HG02840 (cell line): ENCODE results near the gene SETD6.
"Not testable (repeated sequence)": the region's sequence is repeated elsewhere in the genome, so short reads cannot be mapped to it uniquely, and the experiment has no call there.

Source experiments
- ATAC-seq: cut with Tn5 transposase; IDR thresholded peaks from one replicate; pipeline ENCODE4 v1.9.1; 2021; ENCODE audit warnings: mild to moderate bottlenecking, moderate library complexity, moderate number of reproducible peaks; ENCODE audit not compliant: unreplicated experiment, low FRiP score

SETD6 gene

GRCh38 chr16:58515125-58515870 is at the start of gene SETD6:
SETD6 (plus strand) TSS chr16:58515517; CDS start chr16:58515538, 21 bp downstream.
- peak; percentile 68 for ATAC-seq

GRCh38 chr16:58465817-58466216 is 49.5 kb upstream of the SETD6 start:
- no peak for ATAC-seq

- no peak for ATAC-seq
These were observed 48.9 kb upstream of the SETD6 start for GRCh38 chr16:58466396-58466795.

- no peak for ATAC-seq
These were observed 47.4 kb upstream of the SETD6 start for GRCh38 chr16:58467905-58468304.

GRCh38 chr16:58471209-58471975 is 43.9 kb upstream of the SETD6 start:
- ATAC-seq = no peak

- ATAC-seq = no peak
These were observed 43.1 kb upstream of the SETD6 start for GRCh38 chr16:58472266-58472665.

GRCh38 chr16:58472827-58473226 is 42.5 kb upstream of the SETD6 start:
- ATAC-seq = no peak

GRCh38 chr16:58474296-58474695 is 41.0 kb upstream of the SETD6 start:
- no peak for ATAC-seq

GRCh38 chr16:58475091-58475619 is 40.2 kb upstream of the SETD6 start:
- ATAC-seq = no peak

- ATAC-seq = no peak
These were observed 38.5 kb upstream of the SETD6 start for GRCh38 chr16:58476791-58477190.

GRCh38 chr16:58478427-58478826 is 36.9 kb upstream of the SETD6 start:
- no peak for ATAC-seq

GRCh38 chr16:58481226-58481869 is 34.0 kb upstream of the SETD6 start:
- no peak for ATAC-seq

GRCh38 chr16:58481931-58482330 is 33.4 kb upstream of the SETD6 start:
- ATAC-seq = no peak

GRCh38 chr16:58485184-58485887 is 30.0 kb upstream of the SETD6 start:
- no peak for ATAC-seq

- ATAC-seq = no peak
These were observed 27.6 kb upstream of the SETD6 start for GRCh38 chr16:58487566-58488351.

- ATAC-seq = no peak
These were observed 26.8 kb upstream of the SETD6 start for GRCh38 chr16:58488531-58488930.

- ATAC-seq = no peak
These were observed 25.3 kb upstream of the SETD6 start for GRCh38 chr16:58490065-58490464.

- not testable (repeated sequence) for ATAC-seq
These were observed 24.8 kb upstream of the SETD6 start for GRCh38 chr16:58490539-58490938.

GRCh38 chr16:58492066-58492465 is 23.3 kb upstream of the SETD6 start:
- ATAC-seq = no peak

- no peak for ATAC-seq
These were observed 22.6 kb upstream of the SETD6 start for GRCh38 chr16:58492735-58493134.
